ENCODE data around the gene AFF3. TPM values are rescaled to one million over a fixed set of nuclear protein-coding genes. Genes with fewer than 3 reads are reported as not detected.

AFF3 gene
- total RNA-seq, 3 donors from 2014 or later = 4.2 to 56.6 (median 5.2) TPM

DNA sequence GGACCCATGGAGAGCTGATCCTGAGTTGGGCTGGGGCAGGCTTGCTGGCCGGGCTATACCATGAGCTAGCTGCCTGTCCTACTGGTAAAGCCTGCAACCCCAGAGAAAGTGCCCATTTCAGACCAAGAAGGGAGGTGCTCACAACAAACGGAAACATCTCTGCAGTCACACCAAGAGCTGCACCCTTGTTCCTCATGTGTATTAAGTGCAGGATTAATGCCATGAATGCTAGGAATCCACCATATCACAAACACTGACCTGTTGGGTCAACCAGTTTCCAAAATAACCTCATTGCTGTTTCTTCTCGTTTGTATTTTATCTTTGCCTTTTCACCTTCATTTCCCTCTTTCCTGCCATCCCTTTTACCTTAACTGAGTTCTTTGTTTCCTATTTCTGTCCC lies 69.9 kb downstream of the AFF3 start:
- intact Hi-C loops (cut with DNase I, micrococcal nuclease) = no loop called here
- Histone ChIP-seq H3K36me3 (ENCODE audit: low read depth) (no peaks in the 10 kb centered on the region), H3K4me3 (no peak overlapping the region), H3K4me1 (ENCODE audit: low read depth) (no peaks in the 10 kb centered on the region), H3K9me3 (no peaks in the 10 kb centered on the region)
- TF ChIP-seq, protein P1, sequence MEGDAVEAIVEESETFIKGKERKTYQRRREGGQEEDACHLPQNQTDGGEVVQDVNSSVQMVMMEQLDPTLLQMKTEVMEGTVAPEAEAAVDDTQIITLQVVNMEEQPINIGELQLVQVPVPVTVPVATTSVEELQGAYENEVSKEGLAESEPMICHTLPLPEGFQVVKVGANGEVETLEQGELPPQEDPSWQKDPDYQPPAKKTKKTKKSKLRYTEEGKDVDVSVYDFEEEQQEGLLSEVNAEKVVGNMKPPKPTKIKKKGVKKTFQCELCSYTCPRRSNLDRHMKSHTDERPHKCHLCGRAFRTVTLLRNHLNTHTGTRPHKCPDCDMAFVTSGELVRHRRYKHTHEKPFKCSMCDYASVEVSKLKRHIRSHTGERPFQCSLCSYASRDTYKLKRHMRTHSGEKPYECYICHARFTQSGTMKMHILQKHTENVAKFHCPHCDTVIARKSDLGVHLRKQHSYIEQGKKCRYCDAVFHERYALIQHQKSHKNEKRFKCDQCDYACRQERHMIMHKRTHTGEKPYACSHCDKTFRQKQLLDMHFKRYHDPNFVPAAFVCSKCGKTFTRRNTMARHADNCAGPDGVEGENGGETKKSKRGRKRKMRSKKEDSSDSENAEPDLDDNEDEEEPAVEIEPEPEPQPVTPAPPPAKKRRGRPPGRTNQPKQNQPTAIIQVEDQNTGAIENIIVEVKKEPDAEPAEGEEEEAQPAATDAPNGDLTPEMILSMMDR (IDR thresholded peaks at IDR 0.05) = no peak
- ATAC-seq (no peak), DNase-seq (no peak)

GRCh38 chr2:100071335-100072043 lies 70.9 kb downstream of the AFF3 start:
- no peak for ATAC-seq
- TF ChIP-seq, protein P1 (IDR thresholded peaks at IDR 0.05) = no peak
- Histone ChIP-seq H3K9me3 (no peaks in the 10 kb centered on the region), H3K4me3 (no peak overlapping the region), H3K36me3 (ENCODE audit: low read depth) (no peaks in the 10 kb centered on the region), H3K4me1 (ENCODE audit: low read depth) (no peaks in the 10 kb centered on the region)
- DNase-seq = no peak
- intact Hi-C loops (cut with DNase I, micrococcal nuclease) = no loop called here

DNA sequence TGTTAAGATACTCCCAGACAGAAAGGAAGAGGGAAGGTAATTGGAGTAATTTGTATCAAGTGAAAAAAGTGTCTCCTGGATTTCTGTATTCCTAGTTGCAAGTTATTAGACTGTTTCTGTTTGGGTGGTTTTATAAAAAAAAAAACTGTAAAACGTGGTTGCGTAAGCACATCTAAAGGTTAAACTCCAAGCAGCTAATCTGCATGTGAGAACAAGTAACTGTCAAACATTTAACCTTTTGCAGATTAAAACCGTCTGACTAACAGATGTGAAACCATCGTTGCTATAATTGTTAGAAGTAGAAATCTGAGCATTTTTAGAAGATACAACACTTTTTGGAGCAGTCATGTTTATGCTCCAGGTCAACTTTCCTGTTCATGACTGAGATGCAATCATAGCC lies 72.3 kb downstream of the AFF3 start:
- TF ChIP-seq, protein P1 (IDR thresholded peaks at IDR 0.05) = no peak
- intact Hi-C loops (cut with DNase I, micrococcal nuclease) = no loop called here
- Histone ChIP-seq H3K36me3 (ENCODE audit: low read depth) (no peaks in the 10 kb centered on the region), H3K9me3 (no peaks in the 10 kb centered on the region), H3K4me1 (ENCODE audit: low read depth) (no peaks in the 10 kb centered on the region), H3K4me3 (no peak overlapping the region)
- ATAC-seq (no peak), DNase-seq (no peak)

DNA sequence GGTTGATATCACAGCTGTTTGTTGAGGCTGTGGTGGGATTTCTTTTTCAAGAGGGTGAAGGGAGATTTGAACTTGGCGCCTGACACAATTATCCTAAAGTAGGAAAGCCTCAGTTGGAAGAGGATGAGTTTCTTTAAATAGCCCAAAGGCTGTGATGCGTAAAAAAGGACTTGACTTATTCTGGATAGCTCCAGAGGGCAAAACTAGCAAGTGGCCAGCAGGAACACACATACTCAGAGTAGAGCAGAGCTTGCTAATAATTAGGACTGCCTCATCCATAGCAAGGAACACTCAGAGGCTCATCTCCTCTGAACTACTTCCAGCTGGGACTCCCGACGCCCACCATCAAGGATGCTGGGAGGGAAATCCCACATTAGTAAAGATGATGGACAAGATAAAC lies 74.0 kb downstream of the AFF3 start:
- Histone ChIP-seq H3K36me3 (ENCODE audit: low read depth) (no peaks in the 10 kb centered on the region), H3K9me3 (no peaks in the 10 kb centered on the region), H3K4me3 (no peak overlapping the region), H3K4me1 (ENCODE audit: low read depth) (no peaks in the 10 kb centered on the region)
- intact Hi-C loops (cut with DNase I, micrococcal nuclease) = no loop called here
- DNase-seq (no peak), ATAC-seq (no peak)
- TF ChIP-seq, protein P1 (IDR thresholded peaks at IDR 0.05) = no peak

- no peaks in the 10 kb centered on the region for H3K4me1 ChIP-seq (ENCODE audit: low read depth)
- no peak overlapping the region for H3K4me3 ChIP-seq
- ATAC-seq (peak; percentile 54), DNase-seq (no peak)
- TF ChIP-seq, protein P1 (IDR thresholded peaks at IDR 0.05) = no peak
- H3K36me3 ChIP-seq (ENCODE audit: low read depth) = no peaks in the 10 kb centered on the region
- no peaks in the 10 kb centered on the region for H3K9me3 ChIP-seq
- intact Hi-C loops (cut with DNase I, micrococcal nuclease) = no loop called here
Measured at GRCh38 chr2:100067784-100068183, 74.6 kb downstream of the AFF3 start.

- Histone ChIP-seq H3K4me3 (no peak overlapping the region), H3K36me3 (ENCODE audit: low read depth) (no peaks in the 10 kb centered on the region), H3K4me1 (ENCODE audit: low read depth) (no peaks in the 10 kb centered on the region), H3K9me3 (no peaks in the 10 kb centered on the region)
- TF ChIP-seq, protein P1 (IDR thresholded peaks at IDR 0.05) = no peak
- intact Hi-C loops (cut with DNase I, micrococcal nuclease) = no loop called here
- no peak for ATAC-seq
- DNase-seq = no peak
Measured at GRCh38 chr2:100066856-100067255, 75.5 kb downstream of the AFF3 start.
